HCT116 (cell line): ENCODE results near the gene ASAP2. TPM values are rescaled to one million over a fixed set of nuclear protein-coding genes. Genes with fewer than 3 reads are reported as not detected.

Experiments
- ATAC-seq: fragments of 200-7000 bp; cut with Tn5 transposase; 2 replicates; pipeline ENCODE4 v1.9.1; 2020; ENCODE audit warnings: mild to moderate bottlenecking, moderate library complexity
- BruUV-seq: library from RNA; stranded (reverse); fragments of 400-500 nt; replicated peaks from 2 replicates; lab custom pipeline; 2021; lab: Mats Ljungman, UMichigan
- CTCF ChIA-PET: fragments of 300-600 bp; sonication (Branson Sonifier 250); formaldehyde crosslinking; loops from one replicate; lab custom pipeline; 2021; ENCODE audit warnings: antibody characterized with exemption; lab: Charles Lee
- POLR2A ChIA-PET: fragments of 300-600, 350-600 bp; sonication (Branson Sonifier 250); formaldehyde crosslinking; loops from one replicate; lab custom pipeline; 2021; ENCODE audit warnings: antibody characterized with exemption; lab: Charles Lee
- RAD21 ChIA-PET, 2 experiments: fragments of 300-600 bp; sonication (Branson Sonifier 250); formaldehyde crosslinking; loops; one replicate each; lab custom pipeline; 2023; ENCODE audit warnings: low total read pairs in 2 of 2; ENCODE audit not compliant: uncharacterized antibody in 2 of 2, unreplicated experiment in 2 of 2, low non-redundant PET in 1 of 2; lab: Charles Lee
- DNase-seq: peaks from one replicate; pipeline ENCODE4 v3.0.0-alpha.2; 2010; ENCODE audit warnings: low read depth, low spot score
- H2AFZ ChIP-seq: fragments of 200-600 bp; shearing (Covaris generic), sonication (generic); 2 replicates; pipeline ENCODE4 v1.6.1; 2017; ENCODE audit warnings: low read depth, mixed run types, mixed read lengths, antibody characterized with exemption, low read length; ENCODE audit not compliant: poor library complexity, severe bottlenecking
- H3K27ac ChIP-seq: 2 replicates; pipeline ENCODE4 v1.5.1; 2012; ENCODE audit warnings: low read depth, low read length
- H3K27me3 ChIP-seq: fragments of 200-600 bp; sonication (generic); 2 replicates; pipeline ENCODE4 v1.6.1; 2016; ENCODE audit warnings: mixed run types, low read length, mixed read lengths; ENCODE audit not compliant: insufficient read depth
- H3K36me3 ChIP-seq, 2 experiments: fragments of 200-500 bp in 1 of 2; fragments of 200-600 bp in 1 of 2; sonication (Bioruptor generic) in 1 of 2; sonication (generic) in 1 of 2; 2 replicates each; pipeline versions ENCODE4 v1.5.1 to v1.6.1; 2014 to 2016; ENCODE audit warnings: low read length in 2 of 2, inconsistent platforms in 1 of 2, mixed read lengths in 1 of 2, mixed run types in 1 of 2; ENCODE audit not compliant: insufficient read depth in 2 of 2, control insufficient read depth in 1 of 2
- H3K4me1 ChIP-seq, 2 experiments: fragments of 200-600 bp in 1 of 2; sonication (generic) in 1 of 2; 2 replicates each; pipeline versions ENCODE4 v1.5.1 to v1.6.1; 2012 to 2017; ENCODE audit warnings: low read length in 2 of 2, inconsistent platforms in 1 of 2, mild to moderate bottlenecking in 1 of 2, mixed read lengths in 1 of 2, mixed run types in 1 of 2, moderate library complexity in 1 of 2; ENCODE audit not compliant: insufficient read depth in 2 of 2, control insufficient read depth in 1 of 2
- H3K4me2 ChIP-seq: fragments of 200-600 bp; sonication (generic); 2 replicates; pipeline ENCODE4 v1.6.1; 2017; ENCODE audit warnings: mixed run types, low read length, mixed read lengths
- H3K4me3 ChIP-seq, 2 experiments: fragments of 200-600 bp in 1 of 2; sonication (generic) in 1 of 2; replicated peaks in 1 of 2; 2 replicates each; pipeline ENCODE4 v1.5.1; 2011 to 2016; ENCODE audit warnings: low read length in 2 of 2, control low read depth in 1 of 2, low read depth in 1 of 2, mild to moderate bottlenecking in 1 of 2, mixed read lengths in 1 of 2, mixed run types in 1 of 2
- H3K79me2 ChIP-seq: fragments of 200-600 bp; sonication (generic); 2 replicates; pipeline ENCODE4 v1.6.1; 2017; ENCODE audit warnings: mild to moderate bottlenecking, mixed run types, low read length, moderate library complexity, mixed read lengths; ENCODE audit not compliant: insufficient read depth
- H3K9ac ChIP-seq: fragments of 200-600 bp; sonication (generic); 2 replicates; pipeline ENCODE4 v1.6.1; 2016; ENCODE audit warnings: low read length, mixed read lengths
- H3K9me2 ChIP-seq: fragments of 200-600 bp; sonication (generic), shearing (Covaris generic); 2 replicates; pipeline ENCODE4 v1.6.1; 2017; ENCODE audit warnings: mixed run types, mild to moderate bottlenecking, moderate library complexity; ENCODE audit not compliant: insufficient read depth
- H3K9me3 ChIP-seq, 2 experiments: fragments of 200-500 bp in 1 of 2; fragments of 200-600 bp in 1 of 2; sonication (Bioruptor generic) in 1 of 2; sonication (generic) in 1 of 2; 2 replicates each; pipeline ENCODE4 v1.6.1; 2014 to 2017; ENCODE audit warnings: low read length in 2 of 2, mixed read lengths in 2 of 2, inconsistent platforms in 1 of 2, low read depth in 1 of 2, mild to moderate bottlenecking in 1 of 2, mixed run types in 1 of 2, moderate library complexity in 1 of 2; ENCODE audit not compliant: control insufficient read depth in 1 of 2, insufficient read depth in 1 of 2
- H4K20me1 ChIP-seq: fragments of 200-600 bp; sonication (generic), shearing (Covaris generic); 2 replicates; pipeline ENCODE4 v1.6.1; 2017; ENCODE audit warnings: mixed run types, mild to moderate bottlenecking, moderate library complexity; ENCODE audit not compliant: insufficient read depth
- ATF3 ChIP-seq: IDR thresholded peaks from 2 replicates; pipeline ENCODE4 v1.6.1; 2012
- CTCF ChIP-seq, 3 experiments: fragments of 200-600 bp in 1 of 3; sonication (generic) in 1 of 3; IDR thresholded peaks in 2 of 3; conservative IDR thresholded peaks in 1 of 3; 2 replicates each; pipeline ENCODE4 v1.5.1; 2012 to 2017; ENCODE audit warnings: low read depth in 2 of 3, low read length in 2 of 3, antibody characterized with exemption in 1 of 3, borderline replicate concordance in 1 of 3, control low read depth in 1 of 3, mild to moderate bottlenecking in 1 of 3, mixed read lengths in 1 of 3, mixed run types in 1 of 3, moderate library complexity in 1 of 3; ENCODE audit not compliant: insufficient read depth in 1 of 3
- EGR1 ChIP-seq: IDR thresholded peaks from 2 replicates; pipeline ENCODE4 v1.6.1; 2012; ENCODE audit warnings: low read depth
- EZH2 ChIP-seq: fragments of 200-600 bp; sonication (generic); IDR thresholded peaks from 2 replicates; pipeline ENCODE4 v1.6.1; 2017; ENCODE audit warnings: antibody characterized with exemption, mixed run types
- FOSL1 ChIP-seq: IDR thresholded peaks from 2 replicates; pipeline ENCODE4 v1.6.1; 2012; ENCODE audit warnings: low read depth
- JUND ChIP-seq: IDR thresholded peaks from 2 replicates; pipeline ENCODE4 v1.6.1; 2012
- POLR2A ChIP-seq: IDR thresholded peaks from 2 replicates; pipeline ENCODE4 v1.7.0; 2011; ENCODE audit warnings: borderline replicate concordance; ENCODE audit not compliant: insufficient read depth, insufficient read length; ENCODE audit errors: extremely low read depth
- RAD21 ChIP-seq: IDR thresholded peaks from 2 replicates; pipeline ENCODE4 v1.6.1; 2012; ENCODE audit warnings: low read depth, mild to moderate bottlenecking
- SIN3A ChIP-seq: IDR thresholded peaks from 2 replicates; pipeline ENCODE4 v1.6.1; 2012; ENCODE audit warnings: low read depth
- SP1 ChIP-seq: IDR thresholded peaks from 2 replicates; pipeline ENCODE4 v1.6.1; 2012; ENCODE audit warnings: low read depth
- TCF7L2 ChIP-seq: IDR thresholded peaks from 2 replicates; pipeline ENCODE4 v1.7.0; 2011; ENCODE audit warnings: borderline replicate concordance, inconsistent platforms; ENCODE audit not compliant: insufficient read depth, insufficient read length; ENCODE audit errors: extremely low read depth
- ZFX ChIP-seq: fragments of 450-650 bp; IDR thresholded peaks from 2 replicates; pipeline ENCODE4 v1.6.1; 2017
- ZNF274 ChIP-seq: fragments of 200-500 bp; sonication (Bioruptor generic); IDR thresholded peaks from 2 replicates; pipeline ENCODE4 v1.6.1; 2014; ENCODE audit warnings: mild to moderate bottlenecking, low read depth, low read length, inconsistent platforms
- intact Hi-C: fragments of 100-400 bp; cut with micrococcal nuclease; formaldehyde crosslinking; loops from 2 replicates; pipeline ENCODE4 v1.10.0; 2022
- total RNA-seq: library from RNA; stranded (reverse); gene quantifications from one replicate; pipeline ENCODE4 v1.2.1, GENCODE V29; 2021; ENCODE audit not compliant: unreplicated experiment

ASAP2 gene
- total RNA-seq, 1 experiment from 2014 or later, result 16.5 TPM

- DNase-seq (no peak), ATAC-seq (no peak)
- H3K4me1 ChIP-seq, result peaks cover 0 to 24% of the 10 kb centered on the region in 2 experiments; a peak in 2 of 4 replicates
- TF ChIP-seq SP1, result peak; percentile 38
- no peak for TF ChIP-seq EZH2
- no peak for TF ChIP-seq ZFX
- TF ChIP-seq JUND, result 0 out of 2 replicates have a peak, but pooled peaks have one; percentile 11
- TF ChIP-seq POLR2A, result no peak
- no peak for TF ChIP-seq SIN3A
- TF ChIP-seq ZNF274, result no peak
- TF ChIP-seq ATF3, result no peak
- peak; percentile 41 for TF ChIP-seq FOSL1
- POLR2A ChIA-PET, result no interaction called here
- no peak overlapping the region for H3K4me2 ChIP-seq
- RAD21 ChIA-PET, result interaction anchor here in 1 of 2 experiments (0.7 kb wide), 1 partner anchor 44 kb away, joined by 3 read pairs; no protein-coding TSS in a partner anchor
- H3K9me3 ChIP-seq, result 0 out of 4 replicates have a peak, but pooled peaks cover 0 to 4% of the 10 kb centered on the region in 2 experiments
- BruUV-seq, result no TSS peak
- H2AFZ ChIP-seq, result no peak overlapping the region
- no peak overlapping the region for H3K4me3 ChIP-seq
- CTCF ChIA-PET, result no interaction called here
- peaks cover 14% of the 10 kb centered on the region for H3K79me2 ChIP-seq
- no peaks in the 10 kb centered on the region for H3K27me3 ChIP-seq
- H4K20me1 ChIP-seq, result no peaks in the 10 kb centered on the region
- no peak overlapping the region for H3K9ac ChIP-seq
- no peaks in the 10 kb centered on the region for H3K36me3 ChIP-seq
- no peaks in the 10 kb centered on the region for H3K9me2 ChIP-seq
- intact Hi-C loops, result no loop called here
- H3K27ac ChIP-seq, result no peak overlapping the region
Measured at GRCh38 chr2:9273486-9274130, 67.0 kb downstream of the ASAP2 start.

- H3K4me2 ChIP-seq, result no peak overlapping the region
- RAD21 ChIA-PET, result no interaction called here
- H3K27me3 ChIP-seq, result no peaks in the 10 kb centered on the region
- H3K4me1 ChIP-seq, result peaks cover 0 to 24% of the 10 kb centered on the region in 2 experiments; a peak in 2 of 4 replicates
- 0 out of 4 replicates have a peak, but pooled peaks cover 0 to 4% of the 10 kb centered on the region in 2 experiments for H3K9me3 ChIP-seq
- no peak overlapping the region for H3K27ac ChIP-seq
- ATAC-seq (no peak), DNase-seq (no peak)
- no peaks in the 10 kb centered on the region for H3K36me3 ChIP-seq
- no peaks in the 10 kb centered on the region for H3K9me2 ChIP-seq
- H4K20me1 ChIP-seq, result no peaks in the 10 kb centered on the region
- no peak overlapping the region for H3K4me3 ChIP-seq
- TF ChIP-seq FOSL1, result no peak
- TF ChIP-seq EZH2, result no peak
- no peak for TF ChIP-seq EGR1
- TF ChIP-seq CTCF (IDR thresholded peaks at IDR 0.05 in 2 of 3, conservative IDR thresholded peaks at IDR 0.05 in 1 of 3; ENCODE audit: borderline replicate concordance in 1 of 3, insufficient read depth in 1 of 3, low read depth in 2 of 3, low read length in 2 of 3), result no peak
- no peak for TF ChIP-seq RAD21
- TF ChIP-seq TCF7L2, result no peak
- no peak for TF ChIP-seq SIN3A
- H3K9ac ChIP-seq, result no peak overlapping the region
- no peak overlapping the region for H2AFZ ChIP-seq
- H3K79me2 ChIP-seq, result peaks cover 7% of the 10 kb centered on the region
- CTCF ChIA-PET, result no interaction called here
- BruUV-seq, result no TSS peak
- POLR2A ChIA-PET, result no interaction called here
- intact Hi-C loops, result no loop called here
Measured at GRCh38 chr2:9274701-9275343, 68.2 kb downstream of the ASAP2 start.
